Activated effector memory CD4-positive, alpha-beta T cell treated with anti-CD3 and anti-CD28 coated beads, Interleukin-2, amount 50 U/mL, for 16 hours (primary cell): ENCODE data around the gene CACNA1H.
A peak's percentile ranks its signal among the peaks of the same experiment; 100 is the strongest.
"Not testable (repeated sequence)": the region's sequence is repeated elsewhere in the genome, so short reads cannot be mapped to it uniquely, and the experiment has no call there.

ENCODE experiments used
- DNase-seq: peaks from one replicate; pipeline ENCODE4 v3.0.0-alpha.2; 2020

Gene CACNA1H

GRCh38 chr16:1230471-1231212 lies 77.7 kb downstream of the CACNA1H start:
- not testable (repeated sequence) for DNase-seq

- not testable (repeated sequence) for DNase-seq
Observed at GRCh38 chr16:1231301-1231700, 78.4 kb downstream of the CACNA1H start.

- not testable (repeated sequence) for DNase-seq
Observed at GRCh38 chr16:1232049-1232748, 79.3 kb downstream of the CACNA1H start.

DNA sequence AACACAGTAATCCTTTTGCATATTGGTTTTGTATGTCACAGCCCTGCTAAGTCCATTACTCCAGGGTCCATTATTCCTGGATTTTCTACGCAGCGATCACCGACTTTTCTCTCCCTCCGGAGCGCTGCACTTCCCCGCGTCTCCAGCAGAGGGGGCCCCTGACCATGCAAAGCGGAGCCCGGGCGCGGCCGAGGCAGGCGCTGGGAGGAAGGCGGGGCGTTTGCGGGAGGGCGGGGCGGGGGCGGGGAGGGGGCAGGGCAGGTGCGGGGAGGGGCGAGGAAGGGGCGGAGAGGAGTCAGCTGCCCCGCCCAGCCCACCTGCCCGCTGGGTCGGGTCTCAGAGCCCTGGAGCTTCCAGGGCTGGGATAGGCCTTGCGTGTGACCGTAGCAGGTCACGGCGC lies 83.8 kb downstream of the CACNA1H start:
- DNase-seq, result not testable (repeated sequence)

DNA sequence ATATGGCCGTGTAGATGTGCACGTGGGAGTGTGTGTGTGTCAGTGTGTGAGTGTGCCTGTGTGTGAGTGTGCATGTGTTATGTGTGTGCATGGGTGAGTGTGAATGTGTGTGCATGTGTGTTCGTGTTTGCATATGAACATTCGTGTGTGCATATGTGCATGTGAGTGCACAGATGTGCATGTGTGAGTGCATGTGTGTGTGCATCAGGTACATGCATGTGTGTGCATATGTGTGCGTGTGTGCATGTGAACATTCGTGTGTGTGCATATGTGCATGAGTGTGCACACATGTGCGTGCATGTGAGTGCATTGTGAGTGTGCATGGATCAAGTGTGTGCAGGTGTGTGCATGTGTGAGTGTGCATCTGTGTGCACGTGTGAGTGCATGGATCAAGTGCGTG lies 85.1 kb downstream of the CACNA1H start:
- no peak for DNase-seq

- not testable (repeated sequence) for DNase-seq
Observed at GRCh38 chr16:1238909-1239308, 86.0 kb downstream of the CACNA1H start.

DNA sequence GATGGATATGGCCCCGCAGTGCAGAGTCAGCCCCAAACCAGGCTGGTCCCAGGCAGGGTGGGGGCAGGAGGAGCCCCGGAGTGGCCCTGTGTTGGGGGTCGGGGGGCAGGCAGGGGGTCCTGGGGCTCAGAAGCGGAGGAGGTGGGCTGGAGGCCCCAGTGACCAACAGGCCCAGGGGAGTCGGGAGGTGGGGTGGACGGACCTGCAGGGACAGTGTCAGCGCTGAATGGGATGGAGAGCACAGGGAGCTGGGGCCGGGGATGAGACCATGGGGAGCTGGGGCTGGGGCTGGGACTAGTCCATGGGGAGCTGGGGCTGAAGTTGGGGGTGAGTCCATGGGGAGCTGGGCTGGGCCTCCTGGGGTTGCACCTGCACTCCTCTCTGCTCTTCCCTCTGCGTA lies 86.7 kb downstream of the CACNA1H start:
- DNase-seq, result not testable (repeated sequence)

DNA sequence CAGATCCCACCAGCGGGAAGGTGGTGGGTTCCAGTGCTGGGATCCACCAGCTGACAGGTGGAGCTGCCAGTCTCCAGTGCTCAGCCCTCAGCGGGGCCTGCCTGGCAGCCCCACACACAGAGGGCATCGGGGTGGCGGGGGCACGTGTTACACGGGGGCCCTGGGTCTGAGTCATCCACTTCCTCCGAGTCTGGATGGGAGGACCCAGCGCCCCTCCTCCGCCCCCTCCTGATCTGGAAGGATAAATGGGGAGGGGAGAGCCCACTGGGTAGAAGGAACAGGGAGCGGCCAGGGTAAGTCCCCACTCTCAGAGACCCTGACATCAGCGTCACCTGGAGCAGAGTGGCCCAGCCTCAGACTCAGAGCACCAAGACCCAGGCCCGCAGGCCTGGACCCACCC lies 87.5 kb downstream of the CACNA1H start, which contains the start of gene TPSAB1:
TSS of gene TPSAB1 (plus strand) at position 270 of the 400 bp plus-strand sequence. CDS start 234 bp downstream, outside the sequence.
- not testable (repeated sequence) for DNase-seq

- not testable (repeated sequence) for DNase-seq
Observed at GRCh38 chr16:1241081-1241480, 88.2 kb downstream of the CACNA1H start.

DNA sequence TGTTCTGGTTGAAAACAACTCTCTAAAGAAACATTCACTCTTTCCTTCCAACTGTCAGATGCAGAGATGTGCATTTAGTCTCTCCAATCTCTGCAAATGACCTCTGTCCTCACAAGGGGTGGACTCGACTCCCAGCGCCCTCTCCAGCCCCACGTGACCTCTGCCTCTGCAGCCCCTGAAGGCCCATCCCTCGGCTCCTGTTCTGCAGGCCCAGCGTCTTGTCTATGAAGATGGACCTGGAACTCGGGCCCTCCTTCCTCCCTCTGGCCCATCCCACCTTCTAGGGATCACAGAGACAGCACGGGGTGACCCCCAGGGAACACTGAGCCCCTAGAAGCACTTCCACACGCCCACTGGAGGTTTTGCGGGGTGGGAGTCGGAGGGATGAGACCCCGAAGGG lies 90.5 kb downstream of the CACNA1H start:
- DNase-seq, result peak; percentile 30

- peak; percentile 61 for DNase-seq
Observed at GRCh38 chr16:1243907-1244850, 91.3 kb downstream of the CACNA1H start.

- peak; percentile 62 for DNase-seq
Observed at GRCh38 chr16:1244881-1245280, 92.0 kb downstream of the CACNA1H start.

DNA sequence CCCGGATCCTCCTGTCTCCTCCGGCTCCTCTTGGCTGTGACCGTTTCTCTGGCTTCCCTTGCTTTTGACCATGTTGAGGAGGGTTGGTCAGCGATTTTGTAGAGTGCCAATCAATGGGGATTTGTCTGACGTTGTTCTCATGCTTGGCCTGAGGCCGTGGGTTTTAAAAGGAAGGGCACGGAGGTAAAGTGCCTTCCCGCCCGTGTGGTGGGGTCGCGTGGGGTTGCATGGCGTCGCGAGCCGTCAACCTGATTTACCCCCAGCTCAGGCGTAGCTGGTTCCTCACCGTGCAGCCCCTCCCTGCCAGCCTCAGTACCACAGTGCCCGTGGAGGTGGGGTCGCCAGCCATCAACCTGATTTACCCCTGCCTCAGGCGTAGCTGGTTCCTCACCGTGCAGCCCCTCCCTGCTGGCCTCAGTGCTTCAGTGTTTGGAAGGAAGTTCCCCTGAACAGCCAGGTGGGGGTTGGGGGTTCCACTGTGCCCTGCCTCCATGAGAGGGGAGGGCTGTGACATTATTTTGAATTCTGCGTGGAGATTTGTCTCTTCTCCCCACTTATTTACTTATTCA lies 92.6 kb downstream of the CACNA1H start:
- peak; percentile 53 for DNase-seq

- DNase-seq, result peak; percentile 16
Observed at GRCh38 chr16:1247903-1248537, 95.1 kb downstream of the CACNA1H start.

DNA sequence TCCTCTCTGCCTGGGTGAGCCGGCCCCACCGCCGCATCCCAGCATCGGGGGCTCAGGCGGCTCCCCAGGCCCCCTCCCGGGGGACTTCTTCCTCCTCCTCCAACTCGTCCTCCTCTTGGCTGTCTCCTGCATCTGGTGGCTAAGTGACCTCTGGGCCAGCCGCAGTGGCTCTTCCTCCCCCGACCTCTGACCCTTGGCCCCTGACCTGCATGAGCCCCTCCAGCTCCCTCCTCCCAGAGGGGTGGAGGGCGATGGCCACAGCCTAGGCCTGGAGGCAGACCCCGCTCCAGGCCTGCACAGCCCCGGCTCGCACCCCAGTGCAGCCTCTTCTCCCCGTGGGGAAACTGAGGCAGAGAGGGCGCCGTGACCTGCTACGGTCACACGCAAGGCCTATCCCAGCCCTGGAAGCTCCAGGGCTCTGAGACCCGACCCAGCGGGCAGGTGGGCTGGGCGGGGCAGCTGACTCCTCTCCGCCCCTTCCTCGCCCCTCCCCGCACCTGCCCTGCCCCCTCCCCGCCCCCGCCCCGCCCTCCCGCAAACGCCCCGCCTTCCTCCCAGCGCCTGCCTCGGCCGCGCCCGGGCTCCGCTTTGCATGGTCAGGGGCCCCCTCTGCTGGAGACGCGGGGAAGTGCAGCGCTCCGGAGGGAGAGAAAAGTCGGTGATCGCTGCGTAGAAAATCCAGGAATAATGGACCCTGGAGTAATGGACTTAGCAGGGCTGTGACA lies 96.3 kb downstream of the CACNA1H start:
- DNase-seq, result not testable (repeated sequence)

DNA sequence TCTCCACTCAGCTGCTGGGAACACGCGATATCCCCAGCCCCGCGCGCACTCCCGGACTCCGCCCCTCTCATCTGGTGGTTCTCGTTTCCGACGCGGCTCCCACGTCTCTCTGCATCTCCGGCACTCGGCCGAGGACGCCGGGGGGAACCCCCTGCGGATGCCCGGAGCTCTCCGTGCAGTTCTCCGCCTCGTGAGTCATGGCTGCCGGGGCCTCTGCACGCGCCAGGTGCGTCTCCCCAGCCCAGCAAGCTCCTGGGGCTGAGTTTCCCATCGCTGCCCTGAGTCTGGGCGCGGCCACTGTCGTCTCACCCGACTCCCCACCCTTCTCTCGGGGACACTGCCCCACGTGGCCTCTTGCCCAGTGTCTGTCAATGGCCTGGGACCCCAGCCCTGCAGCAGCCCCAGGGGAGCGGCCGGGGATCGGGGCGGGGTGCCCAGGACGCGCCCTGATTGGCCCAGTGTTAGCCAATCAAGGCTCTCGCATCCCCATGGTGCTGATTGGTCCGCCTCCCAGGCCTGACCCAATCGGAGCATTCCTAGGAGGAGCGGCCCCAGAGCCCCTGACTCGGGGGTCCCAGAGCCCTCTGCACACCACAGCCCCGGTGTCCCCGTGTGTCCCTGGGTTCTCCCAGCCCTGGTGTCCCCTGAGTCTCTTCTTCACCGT lies 100.9 kb downstream of the CACNA1H start:
- DNase-seq, result not testable (repeated sequence)

GRCh38 chr16:1254821-1255220 lies 101.9 kb downstream of the CACNA1H start:
- peak; percentile 59 for DNase-seq

DNA sequence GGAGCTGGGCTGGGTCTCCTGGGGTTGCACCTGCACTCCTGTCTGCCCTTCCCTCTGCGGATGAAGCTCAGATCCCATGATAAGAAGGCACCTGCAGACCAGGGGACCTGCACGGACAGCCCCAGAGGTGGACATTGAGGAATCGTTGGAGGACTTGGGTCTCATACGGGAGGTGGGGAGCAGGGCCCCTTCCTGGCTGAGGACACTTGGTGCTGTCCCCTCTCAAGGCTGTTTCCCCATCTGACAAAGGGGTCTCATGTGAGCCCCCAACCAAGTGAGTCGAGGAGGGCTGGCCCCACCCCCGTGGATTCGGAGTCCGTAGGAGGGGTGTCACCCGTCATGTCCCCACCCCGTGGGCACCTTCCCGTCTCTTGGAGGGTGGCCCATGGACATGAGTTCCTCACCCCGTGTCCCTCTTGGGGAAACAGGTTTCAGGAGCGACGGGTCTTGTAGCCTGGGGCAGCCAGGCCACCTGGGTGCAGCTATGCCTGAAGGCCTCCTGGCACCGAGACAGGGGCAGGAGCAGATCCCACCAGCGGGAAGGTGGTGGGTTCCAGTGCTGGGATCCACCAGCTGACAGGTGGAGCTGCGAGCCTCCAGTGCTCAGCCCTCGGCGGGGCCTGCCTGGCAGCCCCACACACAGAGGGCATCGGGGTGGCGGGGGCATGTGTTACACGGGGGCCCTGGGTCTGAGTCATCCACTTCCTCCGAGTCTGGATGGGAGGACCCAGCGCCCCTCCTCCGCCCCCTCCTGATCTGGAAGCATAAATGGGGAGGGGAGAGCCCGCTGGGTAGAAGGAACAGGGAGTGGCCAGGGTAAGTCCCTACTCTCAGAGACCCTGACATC lies 102.6 kb downstream of the CACNA1H start, which contains the start of gene TPSD1:
TSS of gene TPSD1 (plus strand) at position 794 of the 847 bp plus-strand sequence. CDS start 212 bp downstream, outside the sequence.
- peak; percentile 59 for DNase-seq

DNA sequence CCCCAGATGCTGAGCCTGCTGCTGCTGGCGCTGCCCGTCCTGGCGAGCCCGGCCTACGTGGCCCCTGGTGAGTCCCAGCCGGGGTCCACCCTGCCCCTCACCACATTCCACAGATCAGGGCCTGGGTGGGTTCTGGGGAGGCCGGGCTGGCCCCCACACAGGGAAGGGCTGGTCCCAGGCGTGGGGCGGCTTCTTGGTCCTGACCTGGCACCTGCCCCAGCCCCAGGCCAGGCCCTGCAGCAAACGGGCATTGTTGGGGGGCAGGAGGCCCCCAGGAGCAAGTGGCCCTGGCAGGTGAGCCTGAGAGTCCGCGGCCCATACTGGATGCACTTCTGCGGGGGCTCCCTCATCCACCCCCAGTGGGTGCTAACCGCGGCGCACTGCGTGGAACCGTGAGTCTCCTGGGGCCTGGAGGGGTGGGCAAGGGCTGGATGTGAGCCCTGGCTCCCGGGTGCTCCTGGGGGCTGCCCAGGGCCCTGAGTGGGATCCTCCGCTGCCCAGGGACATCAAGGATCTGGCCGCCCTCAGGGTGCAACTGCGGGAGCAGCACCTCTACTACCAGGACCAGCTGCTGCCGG lies 103.5 kb downstream of the CACNA1H start:
- peak; percentile 55 for DNase-seq
